Glomerular visceral epithelial cell (primary cell): ENCODE data around the gene DIRAS1.

ENCODE experiments used
- DNase-seq: peaks from one replicate; pipeline ENCODE4 v3.0.0-alpha.2; 2016; ENCODE audit errors: extremely low spot score

The DIRAS1 gene

GRCh38 chr19:2720777-2721569 is at the start of gene DIRAS1:
DIRAS1 (minus strand) TSS chr19:2721372; CDS start chr19:2717806, 3,566 bp downstream.
- DNase-seq: no peak

DNA sequence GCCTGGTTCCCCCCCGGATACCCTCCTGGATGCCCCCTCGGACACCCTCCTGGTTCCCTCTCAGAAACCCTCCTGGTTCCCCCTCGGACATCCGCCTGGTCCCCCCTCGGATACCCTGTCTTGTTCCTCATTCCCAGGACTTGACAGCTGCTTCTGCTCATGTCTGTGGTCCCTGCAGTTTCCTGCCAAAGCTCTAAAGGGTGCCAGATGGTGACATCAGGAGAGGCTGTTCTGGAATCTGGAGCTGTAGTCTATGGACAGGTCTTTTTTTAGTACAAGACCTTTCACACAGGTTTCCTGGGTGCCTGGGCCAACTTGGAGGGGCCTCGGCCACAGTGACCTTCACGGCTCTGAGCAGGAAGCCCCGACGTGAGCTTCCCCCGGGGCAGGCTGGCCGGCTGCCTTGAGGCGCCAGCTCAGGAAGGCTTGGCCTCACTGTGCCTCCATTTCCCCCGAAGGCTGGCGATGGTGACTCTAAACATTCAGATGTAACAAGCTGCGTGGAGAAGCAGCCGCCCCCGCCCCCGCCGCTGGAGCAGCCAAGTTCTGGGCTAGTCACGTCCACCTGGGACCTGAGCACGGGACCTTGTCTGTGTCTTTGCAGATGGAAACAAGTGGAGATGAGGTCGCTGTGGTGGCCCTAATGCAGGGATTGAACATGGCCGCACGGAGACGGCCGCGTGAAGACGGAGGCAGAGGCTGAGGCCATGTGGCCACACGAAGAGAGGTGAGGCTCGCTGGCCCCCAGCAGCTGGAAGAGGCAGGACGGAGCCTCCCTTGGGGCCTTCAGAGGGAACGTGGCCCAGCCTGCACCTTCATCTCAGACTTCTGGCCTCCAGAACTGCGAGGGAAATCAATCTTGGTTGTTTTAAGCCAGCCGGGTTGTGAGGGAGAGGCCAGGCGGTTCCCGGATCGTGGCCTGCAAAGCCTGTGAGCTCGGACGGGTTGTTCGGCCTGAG is 49.2 kb upstream of the DIRAS1 start:
- no peak for DNase-seq

GRCh38 chr19:2769218-2769617 is 48.0 kb upstream of the DIRAS1 start:
- DNase-seq: no peak

DNA sequence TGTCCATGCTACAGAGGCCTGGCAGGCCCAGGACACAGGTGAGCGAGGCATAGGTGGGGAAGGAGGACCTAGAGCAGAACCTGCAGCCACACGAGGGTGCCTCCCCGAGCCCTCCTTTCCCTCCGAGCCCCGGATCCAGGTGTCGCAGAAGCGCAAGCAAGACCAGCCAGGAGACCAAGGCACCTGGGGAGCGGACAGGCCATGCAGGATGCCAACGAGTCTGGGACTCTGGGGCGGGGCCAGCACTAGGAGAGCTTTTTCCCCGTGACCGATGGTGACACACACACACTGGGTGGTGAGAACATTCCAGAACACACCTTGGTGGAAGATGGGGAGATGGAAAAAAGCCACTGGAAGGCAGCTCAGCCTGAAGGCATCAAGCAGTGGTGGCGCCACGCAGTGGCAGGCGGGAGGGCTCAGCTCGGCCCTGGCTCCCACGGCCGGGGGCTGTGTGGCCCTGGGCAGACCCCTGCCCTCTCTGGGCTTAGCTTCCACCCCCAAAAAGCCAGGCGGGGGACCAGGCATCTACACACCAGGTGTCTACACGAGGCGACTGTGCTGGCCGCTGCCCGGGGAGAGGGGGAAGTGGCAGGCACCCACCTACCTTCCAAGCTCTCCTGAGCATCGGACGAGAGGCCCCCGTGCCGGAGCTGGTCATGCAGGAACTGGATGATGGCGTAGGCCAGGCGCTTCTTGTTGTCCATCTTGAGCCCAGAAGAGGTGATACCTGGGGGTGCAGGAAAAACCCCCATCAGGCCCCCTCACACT is 47.4 kb upstream of the DIRAS1 start:
- DNase-seq: no peak

- no peak for DNase-seq
Observed at GRCh38 chr19:2767688-2768087, 46.5 kb upstream of the DIRAS1 start.

DNA sequence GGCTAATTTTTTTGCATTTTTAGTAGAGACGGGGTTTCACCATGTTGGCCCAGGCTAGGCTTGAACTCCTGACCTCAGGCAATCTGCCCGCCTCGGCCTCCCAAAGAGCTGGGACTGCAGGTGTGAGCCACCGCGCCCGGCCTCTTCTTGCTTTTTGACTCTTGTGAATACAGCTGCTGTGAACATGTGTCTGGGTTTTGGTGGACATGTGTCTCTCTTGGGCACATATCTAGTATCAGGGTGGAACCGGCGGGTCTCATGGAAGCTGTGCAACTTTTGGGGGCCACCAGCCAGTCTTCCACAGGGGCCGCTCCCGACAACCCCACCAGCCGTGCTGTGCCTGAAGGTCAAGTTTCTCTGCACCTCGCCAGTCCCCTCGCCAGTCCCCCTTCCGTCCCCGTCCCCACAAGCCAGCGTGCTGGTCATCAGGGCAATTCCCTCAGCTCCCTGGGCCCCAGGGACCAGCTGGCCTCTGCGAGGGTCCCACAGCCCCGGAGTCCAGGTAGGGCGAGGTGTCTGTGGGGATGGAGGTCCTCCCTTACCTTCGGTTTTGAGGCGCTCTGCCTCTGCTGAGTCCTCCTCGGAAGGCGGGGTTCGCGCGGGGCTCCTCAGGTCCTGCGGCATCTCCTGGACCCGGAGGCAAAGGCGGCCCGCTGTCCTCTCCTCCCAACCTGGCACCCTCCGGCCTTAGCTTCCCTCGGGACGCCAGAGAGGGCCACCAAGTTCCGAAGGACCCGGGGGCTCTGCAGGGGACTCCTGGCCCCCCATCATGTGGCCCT is 45.6 kb upstream of the DIRAS1 start:
- DNase-seq: no peak

GRCh38 chr19:2765376-2765775 is 44.2 kb upstream of the DIRAS1 start:
- DNase-seq: no peak

GRCh38 chr19:2764945-2765344 is 43.8 kb upstream of the DIRAS1 start:
- DNase-seq: no peak

DNA sequence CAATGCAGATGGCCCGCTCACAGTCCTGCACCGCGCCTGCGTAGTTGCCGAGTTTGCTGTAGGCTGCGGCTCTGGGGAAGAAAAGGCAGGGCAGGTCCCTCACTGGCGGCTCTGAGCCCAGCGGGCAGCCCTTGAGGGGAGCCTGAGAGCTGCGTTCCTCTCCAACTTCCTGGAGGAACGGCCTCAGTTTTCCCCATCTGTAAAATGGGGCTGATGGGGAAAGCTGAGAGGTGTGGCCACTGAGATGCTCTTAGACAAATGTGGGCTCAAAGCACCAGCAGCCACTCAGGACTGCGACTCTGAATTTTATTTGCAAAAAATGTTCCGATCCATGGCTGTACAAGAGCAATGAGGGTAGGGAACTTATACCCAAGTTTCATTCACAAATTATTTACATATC is 42.5 kb upstream of the DIRAS1 start:
- no peak for DNase-seq

DNA sequence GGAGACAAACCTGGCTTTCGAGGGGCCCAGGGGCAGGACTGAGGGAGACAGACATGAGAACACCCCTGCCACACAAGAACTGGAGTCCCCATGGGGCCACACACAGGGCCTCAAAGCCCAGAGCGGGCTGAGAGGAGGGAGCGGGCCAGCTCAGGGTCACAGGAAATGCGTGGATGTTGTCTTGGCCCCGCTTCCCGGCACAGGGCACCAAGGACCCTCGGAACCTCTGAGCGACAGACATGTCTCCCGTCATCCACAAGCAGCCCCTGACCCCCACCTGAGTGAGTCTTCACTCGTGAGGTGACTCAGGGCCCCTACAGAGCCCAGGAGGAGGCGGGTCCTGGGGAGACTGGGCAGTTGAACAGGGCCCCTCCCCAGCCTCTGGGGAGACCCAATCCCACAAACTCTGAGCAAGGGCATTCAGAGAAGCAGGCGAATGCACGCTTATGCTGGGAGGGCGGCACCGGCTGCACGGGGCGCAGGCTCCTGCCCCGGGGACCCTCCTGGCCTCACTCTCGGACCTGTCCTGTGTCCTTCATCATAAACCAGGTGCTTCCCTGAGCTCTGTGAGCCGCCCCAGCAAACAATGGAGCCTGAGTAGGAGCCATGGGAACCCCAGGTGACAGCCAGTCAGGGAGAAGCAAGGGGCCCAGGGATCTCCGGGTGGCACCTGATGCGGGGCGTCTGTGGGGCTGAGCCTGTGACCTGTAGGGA is 41.8 kb upstream of the DIRAS1 start:
- no peak for DNase-seq

- no peak for DNase-seq
Observed at GRCh38 chr19:2761876-2762782, 41.0 kb upstream of the DIRAS1 start.

- no peak for DNase-seq
Observed at GRCh38 chr19:2761309-2761677, 40.1 kb upstream of the DIRAS1 start.

DNA sequence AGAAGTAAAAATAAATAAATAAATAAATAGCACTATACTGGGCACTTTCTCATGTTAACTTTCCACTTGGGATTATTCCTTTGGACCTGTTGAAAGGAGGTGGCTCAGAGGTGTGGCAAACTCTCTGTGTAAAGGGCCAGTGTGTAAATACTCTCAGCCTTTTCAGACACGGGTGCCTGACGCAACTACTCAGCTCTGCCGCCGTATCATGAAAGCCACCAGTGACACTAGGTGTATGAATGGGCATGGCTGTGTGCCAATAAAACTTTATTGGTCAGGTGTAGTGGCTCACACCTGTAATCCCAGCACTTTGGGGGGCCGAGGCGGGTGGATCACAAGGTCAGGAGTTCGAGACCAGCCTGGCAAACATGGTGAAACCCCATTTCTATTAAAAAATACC is 38.8 kb upstream of the DIRAS1 start:
- DNase-seq: no peak

- no peak for DNase-seq
Observed at GRCh38 chr19:2759362-2759761, 38.2 kb upstream of the DIRAS1 start.

GRCh38 chr19:2758601-2759313 is 37.6 kb upstream of the DIRAS1 start:
- no peak for DNase-seq

DNA sequence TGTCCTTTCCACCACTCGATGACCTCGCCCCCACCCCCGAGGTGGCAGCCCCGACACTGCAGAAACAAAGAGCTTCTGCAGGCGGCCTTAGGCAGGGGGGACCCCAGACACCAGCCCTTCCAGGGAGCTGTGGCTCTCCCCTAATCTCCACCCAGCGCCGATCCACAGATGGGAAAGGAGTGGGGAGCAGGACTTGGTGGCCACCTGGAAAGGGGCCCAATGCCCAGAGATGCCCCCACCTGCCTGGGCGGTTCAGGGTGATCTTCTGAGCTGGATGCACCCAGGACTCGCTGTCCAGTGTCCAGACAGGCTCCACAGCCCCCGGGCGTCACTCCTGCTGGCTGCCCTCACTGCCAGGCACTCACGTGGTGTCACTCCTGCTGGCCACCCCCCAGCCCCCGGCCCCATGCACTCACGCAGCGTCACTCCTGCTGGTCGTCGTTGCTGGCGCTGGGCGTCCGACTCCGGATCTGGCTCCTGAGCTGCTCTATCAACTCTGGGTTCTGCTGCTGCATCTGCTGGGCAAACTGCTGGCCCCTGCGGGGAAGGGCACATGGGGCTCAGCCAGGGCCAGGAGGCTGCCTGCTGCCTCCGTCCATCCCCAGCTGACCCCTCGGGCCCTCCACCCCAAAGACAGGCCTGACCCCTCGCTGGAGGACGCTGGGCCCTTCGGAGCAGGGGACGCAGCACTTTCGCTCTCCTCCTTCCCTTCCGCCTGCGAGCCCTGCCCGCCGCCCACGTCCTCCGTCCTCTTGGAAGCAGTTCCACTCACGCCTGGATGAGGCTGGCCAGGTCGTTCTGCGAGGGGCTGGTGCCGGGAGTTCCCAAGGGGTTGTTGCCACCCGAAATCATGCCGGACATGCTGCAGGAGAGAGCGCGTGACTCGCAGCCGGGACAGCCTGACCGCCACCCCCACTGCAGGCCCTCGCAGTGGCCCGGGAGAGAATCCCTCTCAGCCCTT is 36.0 kb upstream of the DIRAS1 start:
- DNase-seq: no peak

GRCh38 chr19:2756477-2756876 is 35.3 kb upstream of the DIRAS1 start:
- no peak for DNase-seq

DNA sequence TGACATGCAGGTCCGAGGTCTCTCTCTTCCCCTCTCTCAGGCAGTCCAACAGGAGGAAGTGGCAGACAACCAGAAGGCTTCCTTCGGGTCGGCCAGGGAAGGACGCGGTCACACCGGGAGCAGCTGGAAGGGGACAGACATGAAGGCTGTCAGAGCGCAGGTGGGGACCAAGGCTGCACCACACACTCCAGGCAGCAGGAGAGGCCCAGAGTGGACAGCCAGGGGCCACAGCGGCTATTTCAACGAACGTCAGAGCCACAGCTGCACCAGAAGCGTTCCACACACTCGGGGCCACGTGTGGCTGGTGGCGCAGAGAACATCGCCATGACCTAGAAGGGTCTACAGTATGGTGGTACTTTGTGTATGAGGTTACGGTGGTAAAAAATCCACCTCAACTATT is 34.6 kb upstream of the DIRAS1 start:
- no peak for DNase-seq
